ENCODE measurements around the gene CADM4.

DNA sequence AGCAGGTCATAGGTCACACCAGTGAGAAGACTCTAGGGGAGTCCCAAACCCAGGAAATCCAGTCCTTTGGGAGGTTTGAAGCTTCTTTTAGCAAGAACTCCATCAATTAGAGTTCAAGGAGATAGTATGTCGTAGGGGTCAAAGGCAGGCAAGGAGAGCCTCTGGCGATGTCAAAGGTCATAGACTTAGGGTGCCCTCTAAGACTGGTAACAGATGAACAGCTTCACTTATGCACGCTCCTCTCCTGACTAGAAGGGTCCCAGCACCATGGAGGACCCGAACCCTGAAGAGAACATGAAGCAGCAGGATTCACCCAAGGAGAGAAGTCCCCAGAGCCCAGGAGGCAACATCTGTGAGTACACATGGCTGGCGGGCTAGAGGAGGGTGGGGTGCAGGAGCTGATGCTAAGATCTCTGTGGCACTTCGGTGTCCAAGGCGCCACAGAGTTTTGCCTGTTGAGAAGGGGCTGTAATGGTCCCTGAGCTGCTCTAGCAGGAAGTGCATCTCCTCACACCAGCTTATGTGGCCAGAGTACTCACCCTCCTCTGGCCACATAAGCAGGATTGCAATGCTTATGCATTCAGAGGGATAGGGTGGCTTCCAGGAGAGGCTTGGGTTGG lies 42.7 kb downstream of the CADM4 start:
- TF ChIP-seq, protein P1, sequence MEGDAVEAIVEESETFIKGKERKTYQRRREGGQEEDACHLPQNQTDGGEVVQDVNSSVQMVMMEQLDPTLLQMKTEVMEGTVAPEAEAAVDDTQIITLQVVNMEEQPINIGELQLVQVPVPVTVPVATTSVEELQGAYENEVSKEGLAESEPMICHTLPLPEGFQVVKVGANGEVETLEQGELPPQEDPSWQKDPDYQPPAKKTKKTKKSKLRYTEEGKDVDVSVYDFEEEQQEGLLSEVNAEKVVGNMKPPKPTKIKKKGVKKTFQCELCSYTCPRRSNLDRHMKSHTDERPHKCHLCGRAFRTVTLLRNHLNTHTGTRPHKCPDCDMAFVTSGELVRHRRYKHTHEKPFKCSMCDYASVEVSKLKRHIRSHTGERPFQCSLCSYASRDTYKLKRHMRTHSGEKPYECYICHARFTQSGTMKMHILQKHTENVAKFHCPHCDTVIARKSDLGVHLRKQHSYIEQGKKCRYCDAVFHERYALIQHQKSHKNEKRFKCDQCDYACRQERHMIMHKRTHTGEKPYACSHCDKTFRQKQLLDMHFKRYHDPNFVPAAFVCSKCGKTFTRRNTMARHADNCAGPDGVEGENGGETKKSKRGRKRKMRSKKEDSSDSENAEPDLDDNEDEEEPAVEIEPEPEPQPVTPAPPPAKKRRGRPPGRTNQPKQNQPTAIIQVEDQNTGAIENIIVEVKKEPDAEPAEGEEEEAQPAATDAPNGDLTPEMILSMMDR (IDR thresholded peaks at IDR 0.05): no peak
- no peak for TF ChIP-seq POLR2A (IDR thresholded peaks at IDR 0.05)
